PC-9 (cell line): Measurements from ENCODE around the gene TBCD.

Experiments
- EZH2 ChIP-seq: fragments of 200-600 bp; sonication (generic); IDR thresholded peaks from 2 replicates; pipeline ENCODE4 v1.8.0; 2017; ENCODE audit warnings: antibody characterized with exemption, low read depth
- TF ChIP-seq, protein P1 (sequence below): fragments of 200-600 bp; sonication (generic); conservative IDR thresholded peaks from 2 replicates; pipeline ENCODE4 v1.6.1; 2017; ENCODE audit warnings: mixed run types, antibody characterized with exemption, mild to moderate bottlenecking, moderate library complexity

DNA sequence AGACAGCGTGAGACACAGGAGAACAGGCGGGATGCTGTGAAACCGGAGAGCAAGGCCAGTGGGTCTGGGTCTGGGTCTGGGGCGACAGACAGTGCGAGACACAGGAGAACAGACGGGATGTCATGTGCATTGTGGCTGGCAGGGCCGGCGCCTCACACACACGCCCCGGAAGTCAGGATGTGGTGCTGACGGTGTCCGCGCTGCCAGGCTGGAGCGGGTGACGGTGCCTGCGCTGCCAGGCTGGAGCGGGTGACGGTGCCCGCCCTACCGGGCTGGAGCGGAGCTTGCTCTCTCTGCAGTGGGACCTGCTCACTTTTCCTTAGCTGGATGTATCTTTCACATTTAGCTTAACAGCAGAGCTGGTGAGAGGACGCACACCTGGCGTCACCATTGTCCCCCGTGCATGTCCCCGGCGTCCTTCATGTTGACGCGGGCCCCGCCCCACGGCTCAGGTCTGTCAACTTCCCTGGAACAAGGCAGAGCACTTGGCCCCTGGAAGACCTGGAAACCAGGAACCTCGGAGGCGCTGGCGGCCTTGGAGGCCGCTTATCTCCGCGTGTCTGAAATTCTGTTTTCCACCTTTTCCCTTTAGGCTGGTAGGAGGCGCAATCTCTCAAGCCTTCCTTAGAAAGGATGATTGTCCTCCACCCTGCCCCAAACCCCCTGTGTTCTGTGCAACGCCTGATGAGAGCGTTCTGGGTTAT lies 131.0 kb downstream of the TBCD start:
- TF ChIP-seq, protein P1, sequence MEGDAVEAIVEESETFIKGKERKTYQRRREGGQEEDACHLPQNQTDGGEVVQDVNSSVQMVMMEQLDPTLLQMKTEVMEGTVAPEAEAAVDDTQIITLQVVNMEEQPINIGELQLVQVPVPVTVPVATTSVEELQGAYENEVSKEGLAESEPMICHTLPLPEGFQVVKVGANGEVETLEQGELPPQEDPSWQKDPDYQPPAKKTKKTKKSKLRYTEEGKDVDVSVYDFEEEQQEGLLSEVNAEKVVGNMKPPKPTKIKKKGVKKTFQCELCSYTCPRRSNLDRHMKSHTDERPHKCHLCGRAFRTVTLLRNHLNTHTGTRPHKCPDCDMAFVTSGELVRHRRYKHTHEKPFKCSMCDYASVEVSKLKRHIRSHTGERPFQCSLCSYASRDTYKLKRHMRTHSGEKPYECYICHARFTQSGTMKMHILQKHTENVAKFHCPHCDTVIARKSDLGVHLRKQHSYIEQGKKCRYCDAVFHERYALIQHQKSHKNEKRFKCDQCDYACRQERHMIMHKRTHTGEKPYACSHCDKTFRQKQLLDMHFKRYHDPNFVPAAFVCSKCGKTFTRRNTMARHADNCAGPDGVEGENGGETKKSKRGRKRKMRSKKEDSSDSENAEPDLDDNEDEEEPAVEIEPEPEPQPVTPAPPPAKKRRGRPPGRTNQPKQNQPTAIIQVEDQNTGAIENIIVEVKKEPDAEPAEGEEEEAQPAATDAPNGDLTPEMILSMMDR = no peak
- no peak for TF ChIP-seq EZH2
